CD14-positive monocyte (primary cell): Measurements from ENCODE around the gene LAMB4. TPM values are rescaled to one million over a fixed set of nuclear protein-coding genes. Genes with fewer than 3 reads are reported as not detected.

Experiments
- DNase-seq, 3 donors: peaks; one replicate each; pipeline ENCODE4 v3.0.0-alpha.2; 2011 to 2022
- H2AFZ ChIP-seq: 2 replicates; pipeline ENCODE4 v1.6.0; 2012; ENCODE audit warnings: mild to moderate bottlenecking, low read depth, low read length, inconsistent platforms; ENCODE audit not compliant: insufficient read depth, poor library complexity, severe bottlenecking
- H3K27ac ChIP-seq, 2 donors: 1 replicate in 1 of 2; 2 replicates in 1 of 2; pipeline ENCODE4 v1.5.1; 2012 to 2013; ENCODE audit warnings: low read length in 2 of 2, control low read depth in 1 of 2, inconsistent platforms in 1 of 2, low read depth in 1 of 2, mild to moderate bottlenecking in 1 of 2
- H3K27me3 ChIP-seq, 2 donors: one replicate each; pipeline versions ENCODE4 v1.6.0 to v1.6.1; 2011 to 2013; ENCODE audit warnings: low read length in 2 of 2; ENCODE audit not compliant: control insufficient read depth in 2 of 2, insufficient read depth in 2 of 2
- H3K36me3 ChIP-seq, 2 donors: replicated peaks in 1 of 2; 1 replicate in 1 of 2; 2 replicates in 1 of 2; pipeline versions ENCODE4 v1.5.1 to v1.6.1; 2012 to 2013; ENCODE audit warnings: low read length in 2 of 2, control low read depth in 1 of 2, inconsistent platforms in 1 of 2, mild to moderate bottlenecking in 1 of 2; ENCODE audit not compliant: insufficient read depth in 2 of 2, control insufficient read depth in 1 of 2
- H3K4me1 ChIP-seq, 2 donors: 1 replicate in 1 of 2; 2 replicates in 1 of 2; pipeline versions ENCODE4 v1.5.1 to v1.6.1; 2012 to 2013; ENCODE audit warnings: low read length in 2 of 2, control low read depth in 1 of 2, inconsistent platforms in 1 of 2, mild to moderate bottlenecking in 1 of 2, moderate library complexity in 1 of 2; ENCODE audit not compliant: insufficient read depth in 2 of 2, control insufficient read depth in 1 of 2
- H3K4me2 ChIP-seq: replicated peaks from 2 replicates; pipeline ENCODE3; 2012; ENCODE audit warnings: low read length, moderate library complexity, mild to moderate bottlenecking; ENCODE audit not compliant: poor library complexity, severe bottlenecking; ENCODE audit errors: extremely low read depth
- H3K4me3 ChIP-seq, 3 experiments: fragments of 200-600 bp in 1 of 3; sonication (generic) in 1 of 3; replicated peaks in 1 of 3; 1 replicate in 2 of 3; 2 replicates in 1 of 3; pipeline ENCODE4 v1.5.1; 2011 to 2013; ENCODE audit warnings: low read length in 3 of 3, mild to moderate bottlenecking in 3 of 3, control low read depth in 2 of 3, low read depth in 2 of 3, inconsistent platforms in 1 of 3, moderate library complexity in 1 of 3
- H3K79me2 ChIP-seq: 2 replicates; pipeline ENCODE4 v1.6.0; 2012; ENCODE audit warnings: mild to moderate bottlenecking, control low read depth, inconsistent platforms, low read length, moderate library complexity; ENCODE audit not compliant: insufficient read depth
- H3K9ac ChIP-seq: 2 replicates; pipeline ENCODE4 v1.6.0; 2017; ENCODE audit warnings: low read length, mild to moderate bottlenecking; ENCODE audit not compliant: insufficient read depth, poor library complexity, severe bottlenecking
- H3K9me3 ChIP-seq, 2 donors: replicated peaks in 1 of 2; 1 replicate in 1 of 2; 2 replicates in 1 of 2; pipeline versions ENCODE4 v1.5.1 to v1.6.1; 2012 to 2013; ENCODE audit warnings: low read length in 2 of 2, control low read depth in 1 of 2; ENCODE audit not compliant: control insufficient read depth in 1 of 2, insufficient read depth in 1 of 2
- H4K20me1 ChIP-seq: 2 replicates; pipeline ENCODE4 v1.6.0; 2012; ENCODE audit warnings: mild to moderate bottlenecking, low read length, control low read depth, moderate library complexity; ENCODE audit not compliant: insufficient read depth
- H3K27ac Mint-ChIP-seq, 7 donors: one replicate each; pipeline ENCODE4 v1.8.0; 2020; ENCODE audit warnings: mild to moderate bottlenecking in 7 of 7, mixed read lengths in 7 of 7, moderate library complexity in 6 of 7, inconsistent platforms in 2 of 7
- H3K27me3 Mint-ChIP-seq, 3 donors: one replicate each; pipeline ENCODE4 v1.8.0; 2021 to 2022; ENCODE audit warnings: low read depth in 3 of 3, mild to moderate bottlenecking in 3 of 3, mixed read lengths in 3 of 3, moderate library complexity in 3 of 3, inconsistent platforms in 1 of 3
- H3K36me3 Mint-ChIP-seq, 2 donors: one replicate each; pipeline ENCODE4 v1.8.0; 2020; ENCODE audit warnings: mixed read lengths in 2 of 2, inconsistent platforms in 1 of 2, mild to moderate bottlenecking in 1 of 2
- H3K4me1 Mint-ChIP-seq: one replicate; pipeline ENCODE4 v1.8.0; 2020; ENCODE audit warnings: mild to moderate bottlenecking, mixed read lengths
- H3K4me3 Mint-ChIP-seq, 2 donors: one replicate each; pipeline ENCODE4 v1.8.0; 2020; ENCODE audit warnings: mild to moderate bottlenecking in 2 of 2, mixed read lengths in 2 of 2, moderate library complexity in 1 of 2
- H3K9me3 Mint-ChIP-seq, 7 donors: one replicate each; pipeline ENCODE4 v1.8.0; 2020 to 2022; ENCODE audit warnings: mixed read lengths in 7 of 7, mild to moderate bottlenecking in 6 of 7, moderate library complexity in 6 of 7, inconsistent platforms in 2 of 7
- CTCF ChIP-seq: fragments of 200-600 bp; IDR thresholded peaks from one replicate; pipeline ENCODE4 v1.8.0; 2022; ENCODE audit warnings: antibody characterized with exemption, mild to moderate bottlenecking
- WGBS: methylation state at CpG from one replicate; pipeline ENCODE4 v1.1.5; 2013; ENCODE audit warnings: missing lambda C conversion rate; ENCODE audit not compliant: insufficient coverage; 5-methylcytosine and 5-hydroxymethylcytosine counted together
- intact Hi-C, 2 donors: fragments of 100-400 bp; cut with micrococcal nuclease; formaldehyde crosslinking; loops; one replicate each; pipeline versions ENCODE4 v1.15.0 to v1.15.1; 2023
- polyA plus RNA-seq, 3 donors: library from polyadenylated mRNA; depleted of rRNA in 1 of 3; unstranded in 2 of 3; stranded (reverse) in 1 of 3; fragments of 300-500 nt in 2 of 3; fragments of >200 nt in 1 of 3; fragmentation: Illumina TruSeq in 2 of 3; gene quantifications; 1 replicate in 2 of 3; 2 replicates in 1 of 3; pipeline ENCODE4 v1.2.3, GENCODE V29; 2012 to 2021

The LAMB4 gene
- polyA plus RNA-seq, 3 donors: not detected

- TF ChIP-seq CTCF: no peak
- Mint-ChIP-seq H3K4me3 (no peak overlapping the region), H3K27ac (no peak overlapping the region), H3K9me3 (peaks cover 0 to 3% (median 0%) of the 10 kb centered on the region in 7 donors), H3K27me3 (peaks cover 0 to 4% (median 0%) of the 10 kb centered on the region in 3 donors), H3K4me1 (no peaks in the 10 kb centered on the region), H3K36me3 (no peaks in the 10 kb centered on the region)
- Histone ChIP-seq H3K27ac (no peak overlapping the region), H3K27me3 (no peaks in the 10 kb centered on the region), H2AFZ (no peak overlapping the region), H3K9me3 (no peaks in the 10 kb centered on the region), H3K4me2 (no peak overlapping the region), H3K4me1 (no peaks in the 10 kb centered on the region), H3K9ac (no peak overlapping the region), H3K79me2 (no peaks in the 10 kb centered on the region), H3K36me3 (no peaks in the 10 kb centered on the region), H4K20me1 (no peaks in the 10 kb centered on the region), H3K4me3 (no peak overlapping the region)
- WGBS: no CpG with 5 or more reads among the region's 5 CpGs
- intact Hi-C loops: no loop called here
- DNase-seq: no peak
Observed at GRCh38 chr7:107978815-107979408, 151.2 kb downstream of the LAMB4 start.

- Mint-ChIP-seq H3K36me3 (no peaks in the 10 kb centered on the region), H3K4me1 (no peaks in the 10 kb centered on the region), H3K27me3 (peaks cover 0 to 4% (median 0%) of the 10 kb centered on the region in 3 donors), H3K4me3 (no peak overlapping the region), H3K27ac (no peak overlapping the region), H3K9me3 (peaks cover 0 to 3% (median 0%) of the 10 kb centered on the region in 7 donors)
- WGBS: no CpG with 5 or more reads among the region's 4 CpGs
- DNase-seq: no peak
- Histone ChIP-seq H3K4me3 (no peak overlapping the region), H3K36me3 (no peaks in the 10 kb centered on the region), H3K4me2 (no peak overlapping the region), H3K4me1 (no peaks in the 10 kb centered on the region), H3K27ac (no peak overlapping the region), H3K9ac (no peak overlapping the region), H3K79me2 (no peaks in the 10 kb centered on the region), H2AFZ (no peak overlapping the region), H3K27me3 (no peaks in the 10 kb centered on the region), H3K9me3 (no peaks in the 10 kb centered on the region), H4K20me1 (no peaks in the 10 kb centered on the region)
- TF ChIP-seq CTCF: no peak
- intact Hi-C loops: no loop called here
Observed at GRCh38 chr7:107977048-107977447, 153.1 kb downstream of the LAMB4 start.
